OCI-LY1 (cell line): ENCODE results near the gene IFT43.
"Not testable (repeated sequence)": the region's sequence is repeated elsewhere in the genome, so short reads cannot be mapped to it uniquely, and the experiment has no call there.

Source experiments
- CTCF ChIP-seq: fragments of 200-600 bp; sonication (generic), shearing (Covaris generic); IDR thresholded peaks from 2 replicates; pipeline ENCODE4 v1.5.1; 2017; ENCODE audit warnings: mild to moderate bottlenecking, antibody characterized with exemption, low read length, moderate library complexity, mixed read lengths
- EZH2 ChIP-seq: fragments of 200-600 bp; sonication (generic), shearing (Covaris generic); IDR thresholded peaks from 2 replicates; pipeline ENCODE4 v1.8.0; 2017; ENCODE audit warnings: borderline replicate concordance, mixed run types, mild to moderate bottlenecking, antibody characterized with exemption, low read length, moderate library complexity, mixed read lengths

GRCh38 chr14:76009627-76010026 is 24.1 kb downstream of the IFT43 start:
- not testable (repeated sequence) for TF ChIP-seq CTCF, EZH2
